CD4-positive, alpha-beta T cell (primary cell): ENCODE measurements around the gene LCAT. TPM values are rescaled to one million over a fixed set of nuclear protein-coding genes. Genes with fewer than 3 reads are reported as not detected.

Source experiments
- ATAC-seq: fragments of 200-7000 bp; cut with Tn5 transposase; one replicate; pipeline ENCODE4 v1.10.0; 2022; ENCODE audit warnings: mild to moderate bottlenecking; ENCODE audit not compliant: poor library complexity
- CTCF ChIA-PET: fragments of 350-600 bp; sonication (Branson Sonifier 250); formaldehyde crosslinking; loops from one replicate; lab custom pipeline; 2021; ENCODE audit warnings: antibody characterized with exemption, inconsistent platforms; lab: Charles Lee
- POLR2A ChIA-PET: fragments of 350-600 bp; sonication (Branson Sonifier 250); formaldehyde crosslinking; loops from one replicate; lab custom pipeline; 2021; ENCODE audit warnings: antibody characterized with exemption, inconsistent platforms; lab: Charles Lee
- DNase-seq, 14 experiments: peaks; one replicate each; pipeline ENCODE4 v3.0.0-alpha.2; 2013 to 2020; ENCODE audit warnings: mixed read lengths in 2 of 14
- H3K27ac ChIP-seq, 2 donors: one replicate each; pipeline versions ENCODE4 v1.5.1 to v1.7.0; 2013; ENCODE audit warnings: low read length in 2 of 2, low read depth in 1 of 2, mild to moderate bottlenecking in 1 of 2
- H3K27me3 ChIP-seq, 2 experiments: 1 replicate in 1 of 2; 2 replicates in 1 of 2; pipeline versions ENCODE4 v1.6.1 to v1.7.0; 2013; ENCODE audit warnings: low read length in 2 of 2, control low read depth in 1 of 2, mild to moderate bottlenecking in 1 of 2, moderate library complexity in 1 of 2; ENCODE audit not compliant: insufficient read depth in 2 of 2, control insufficient read depth in 1 of 2
- H3K36me3 ChIP-seq: one replicate; pipeline ENCODE4 v1.6.1; 2013; ENCODE audit warnings: low read length, control low read depth; ENCODE audit not compliant: insufficient read depth
- H3K4me1 ChIP-seq: one replicate; pipeline ENCODE4 v1.6.1; 2013; ENCODE audit warnings: low read length, control low read depth; ENCODE audit not compliant: insufficient read depth
- H3K4me3 ChIP-seq: one replicate; pipeline ENCODE4 v1.5.1; 2013; ENCODE audit warnings: mild to moderate bottlenecking, low read length, moderate library complexity
- H3K9me3 ChIP-seq, 2 experiments: 1 replicate in 1 of 2; 2 replicates in 1 of 2; pipeline versions ENCODE4 v1.6.1 to v1.7.0; 2013; ENCODE audit warnings: low read length in 2 of 2, mild to moderate bottlenecking in 2 of 2, control low read depth in 1 of 2, moderate library complexity in 1 of 2; ENCODE audit not compliant: control insufficient read depth in 1 of 2, insufficient read depth in 1 of 2
- H3K27ac Mint-ChIP-seq: one replicate; pipeline ENCODE4 v1.8.0; 2020; ENCODE audit warnings: mixed read lengths
- H3K27me3 Mint-ChIP-seq: one replicate; pipeline ENCODE4 v1.8.0; 2021; ENCODE audit warnings: mixed read lengths
- H3K36me3 Mint-ChIP-seq: one replicate; pipeline ENCODE4 v1.8.0; 2021; ENCODE audit warnings: low read depth, mixed read lengths
- H3K4me1 Mint-ChIP-seq: one replicate; pipeline ENCODE4 v1.8.0; 2021; ENCODE audit warnings: low read depth, mixed read lengths
- H3K4me3 Mint-ChIP-seq: one replicate; pipeline ENCODE4 v1.8.0; 2020; ENCODE audit warnings: mild to moderate bottlenecking, mixed read lengths
- H3K9me3 Mint-ChIP-seq: one replicate; pipeline ENCODE4 v1.8.0; 2020; ENCODE audit warnings: mixed read lengths
- intact Hi-C, 2 experiments: fragments of 100-400 bp; cut with DNase I in 1 of 2; cut with micrococcal nuclease in 1 of 2; formaldehyde crosslinking; loops; one replicate each; pipeline versions ENCODE4 v1.15.1 to v1.9.0; 2023 to 2025; cut with DNase I, micrococcal nuclease
- total RNA-seq, 174 experiments: library from RNA in 2 of 174; stranded (reverse) in 2 of 174; gene quantifications; one replicate each; pipeline ENCODE4 v1.2.3 and lab custom pipeline; 2021 to 2026
- TF ChIP-seq, protein P1 (sequence below): fragments of 200-600 bp; IDR thresholded peaks from one replicate; pipeline ENCODE4 v1.8.0; 2022; ENCODE audit warnings: antibody characterized with exemption, mild to moderate bottlenecking

The LCAT gene
- total RNA-seq, 2 experiments from 2014 or later: 5.9 to 6.3 TPM

DNA sequence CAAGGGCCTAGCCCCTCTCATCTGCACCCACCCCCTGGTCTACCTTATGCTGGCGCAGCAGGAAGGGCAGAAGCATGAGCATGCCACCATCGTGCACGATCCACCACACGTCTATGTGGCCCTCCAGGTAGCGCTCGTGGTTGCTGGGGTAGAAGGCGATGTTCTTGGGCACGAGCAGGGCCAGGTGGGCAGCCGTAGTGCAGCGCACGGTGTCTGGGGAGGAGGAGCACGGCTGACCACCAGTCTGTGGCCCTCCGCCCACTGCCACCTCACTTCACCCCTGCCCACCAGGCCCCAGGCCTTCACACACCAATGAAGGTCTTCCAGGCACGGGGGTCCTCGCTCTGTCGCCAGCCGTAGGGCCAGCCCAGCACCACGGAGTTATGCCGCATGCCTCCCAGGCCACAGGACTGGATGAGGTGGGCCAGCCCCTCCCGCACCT, 2.2 kb upstream of the LCAT start:
- no peaks in the 10 kb centered on the region for H3K9me3 Mint-ChIP-seq
- Histone ChIP-seq H3K9me3 (no peaks in the 10 kb centered on the region), H3K36me3 (peaks cover 50% of the 10 kb centered on the region), H3K4me3 (no peak overlapping the region), H3K27me3 (no peaks in the 10 kb centered on the region), H3K27ac (no peak overlapping the region), H3K4me1 (peaks cover 20% of the 10 kb centered on the region)
- ChIA-PET POLR2A (interaction anchor here (0.6 to 1.4 kb wide), 2 partner anchors 8 to 10 kb away, joined by 3 to 4 read pairs; no protein-coding TSS in a partner anchor), CTCF (no interaction called here)
- TF ChIP-seq, protein P1, sequence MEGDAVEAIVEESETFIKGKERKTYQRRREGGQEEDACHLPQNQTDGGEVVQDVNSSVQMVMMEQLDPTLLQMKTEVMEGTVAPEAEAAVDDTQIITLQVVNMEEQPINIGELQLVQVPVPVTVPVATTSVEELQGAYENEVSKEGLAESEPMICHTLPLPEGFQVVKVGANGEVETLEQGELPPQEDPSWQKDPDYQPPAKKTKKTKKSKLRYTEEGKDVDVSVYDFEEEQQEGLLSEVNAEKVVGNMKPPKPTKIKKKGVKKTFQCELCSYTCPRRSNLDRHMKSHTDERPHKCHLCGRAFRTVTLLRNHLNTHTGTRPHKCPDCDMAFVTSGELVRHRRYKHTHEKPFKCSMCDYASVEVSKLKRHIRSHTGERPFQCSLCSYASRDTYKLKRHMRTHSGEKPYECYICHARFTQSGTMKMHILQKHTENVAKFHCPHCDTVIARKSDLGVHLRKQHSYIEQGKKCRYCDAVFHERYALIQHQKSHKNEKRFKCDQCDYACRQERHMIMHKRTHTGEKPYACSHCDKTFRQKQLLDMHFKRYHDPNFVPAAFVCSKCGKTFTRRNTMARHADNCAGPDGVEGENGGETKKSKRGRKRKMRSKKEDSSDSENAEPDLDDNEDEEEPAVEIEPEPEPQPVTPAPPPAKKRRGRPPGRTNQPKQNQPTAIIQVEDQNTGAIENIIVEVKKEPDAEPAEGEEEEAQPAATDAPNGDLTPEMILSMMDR: no peak
- peaks cover 15% of the 10 kb centered on the region for H3K36me3 Mint-ChIP-seq
- intact Hi-C loops: no loop called here
- ATAC-seq (no peak), DNase-seq (no peak)
- peaks cover 11% of the 10 kb centered on the region for H3K4me1 Mint-ChIP-seq
- no peak overlapping the region for H3K4me3 Mint-ChIP-seq
- H3K27me3 Mint-ChIP-seq: no peaks in the 10 kb centered on the region
- no peak overlapping the region for H3K27ac Mint-ChIP-seq

DNA sequence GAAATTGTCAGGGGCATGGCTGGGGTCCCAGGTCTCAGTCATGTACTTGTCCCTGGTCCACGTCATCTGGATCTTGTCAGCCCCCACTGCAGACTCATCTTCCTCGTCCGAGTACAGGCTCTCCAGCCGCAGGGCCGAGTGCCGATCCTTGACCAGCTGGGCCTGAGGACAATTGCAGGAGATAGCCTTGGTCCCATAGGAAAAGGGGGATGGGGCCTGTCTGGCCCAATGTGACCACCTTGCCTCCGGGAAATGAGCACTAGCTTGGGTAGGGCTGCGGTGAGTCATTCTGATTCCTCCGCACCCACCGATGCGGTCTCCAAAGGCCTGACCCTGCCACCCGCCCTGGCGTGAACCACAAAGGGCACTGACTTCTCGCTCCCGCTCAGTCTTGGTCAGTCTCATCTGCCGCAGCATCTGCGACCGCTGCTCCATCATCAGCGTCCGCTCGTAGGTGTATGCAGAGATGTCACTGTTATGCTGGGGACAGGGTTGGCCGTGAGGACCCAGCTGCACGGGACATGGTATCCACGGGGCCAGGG, 1.5 kb upstream of the LCAT start:
- Mint-ChIP-seq H3K9me3 (no peaks in the 10 kb centered on the region), H3K36me3 (peaks cover 15% of the 10 kb centered on the region), H3K4me3 (no peak overlapping the region), H3K27me3 (no peaks in the 10 kb centered on the region), H3K4me1 (peaks cover 14% of the 10 kb centered on the region), H3K27ac (no peak overlapping the region)
- CTCF ChIA-PET: no interaction called here
- no peaks in the 10 kb centered on the region for H3K27me3 ChIP-seq
- peaks cover 27% of the 10 kb centered on the region for H3K4me1 ChIP-seq
- DNase-seq: no peak
- intact Hi-C loops: no loop called here
- peaks cover 46% of the 10 kb centered on the region for H3K36me3 ChIP-seq
- H3K27ac ChIP-seq: no peak overlapping the region
- no peaks in the 10 kb centered on the region for H3K9me3 ChIP-seq
- TF ChIP-seq, protein P1: no peak
- no peak overlapping the region for H3K4me3 ChIP-seq
- POLR2A ChIA-PET: interaction anchor here (1.2 kb wide), 1 partner anchor 10 kb away, joined by 5 read pairs; the partner anchor contains the start of gene PSMB10
- no peak for ATAC-seq

DNA sequence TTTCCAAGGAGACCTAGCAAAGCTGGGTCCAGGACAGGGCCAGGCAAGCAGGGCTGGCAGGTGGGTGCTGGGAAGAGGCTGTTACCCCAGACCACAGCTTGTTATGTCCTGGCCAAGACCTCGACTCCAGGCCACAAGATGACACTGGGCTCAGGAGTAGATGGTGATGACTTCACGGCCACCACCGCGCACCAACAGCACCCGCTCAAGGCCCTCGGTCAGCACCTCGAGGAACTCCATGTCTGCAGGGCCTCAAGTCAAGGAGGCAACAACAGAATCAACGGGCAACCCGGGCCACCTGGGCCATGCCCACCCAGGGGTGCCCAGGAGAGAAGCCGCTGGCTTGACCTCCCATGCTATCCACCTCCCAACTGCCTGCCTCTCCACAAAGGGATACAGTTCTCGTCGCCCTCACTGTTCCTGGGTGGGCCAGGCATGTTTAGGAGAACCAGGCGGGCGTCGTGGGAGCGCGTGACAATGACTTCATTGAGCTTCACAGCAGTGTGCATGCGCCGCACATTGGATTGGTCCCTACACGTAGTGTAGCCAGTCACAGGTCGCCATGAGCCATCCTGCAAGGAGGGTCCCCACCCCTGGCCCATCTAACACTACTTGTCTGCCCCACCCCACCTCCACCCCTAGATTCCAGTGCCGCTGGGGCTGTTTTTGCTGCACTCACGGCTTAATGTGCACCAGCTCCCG, 921 bp upstream of the LCAT start:
- CTCF ChIA-PET: interaction anchor here (1.5 kb wide), 1 partner anchor 128 kb away, joined by 4 read pairs; no protein-coding TSS in a partner anchor
- H3K4me3 ChIP-seq: no peak overlapping the region
- peaks cover 20% of the 10 kb centered on the region for H3K4me1 Mint-ChIP-seq

More for the DNA sequence above, 921 bp upstream of the LCAT start:
- Histone ChIP-seq H3K36me3 (peaks cover 41% of the 10 kb centered on the region), H3K9me3 (no peaks in the 10 kb centered on the region), H3K4me1 (peaks cover 33% of the 10 kb centered on the region), H3K27ac (no peak overlapping the region), H3K27me3 (no peaks in the 10 kb centered on the region)
- intact Hi-C loops: no loop called here
- H3K27ac Mint-ChIP-seq: no peak overlapping the region
- no peaks in the 10 kb centered on the region for H3K27me3 Mint-ChIP-seq
- POLR2A ChIA-PET: interaction anchor here (1.2 kb wide), 1 partner anchor 9 kb away, joined by 5 read pairs; the partner anchor contains the start of gene PSMB10
- ATAC-seq (no peak), DNase-seq (no peak)
- TF ChIP-seq, protein P1: no peak
- no peaks in the 10 kb centered on the region for H3K9me3 Mint-ChIP-seq
- H3K36me3 Mint-ChIP-seq: peaks cover 15% of the 10 kb centered on the region
- no peak overlapping the region for H3K4me3 Mint-ChIP-seq
